Measurements from ENCODE around the gene TRMT112. TPM values are rescaled to one million over a fixed set of nuclear protein-coding genes. Genes with fewer than 3 reads are reported as not detected.

TRMT112 gene
- total and polyA plus RNA-seq, 2 of the 4 experiments (the other 2 are of a cell fraction) = 173 to 202 TPM

DNA sequence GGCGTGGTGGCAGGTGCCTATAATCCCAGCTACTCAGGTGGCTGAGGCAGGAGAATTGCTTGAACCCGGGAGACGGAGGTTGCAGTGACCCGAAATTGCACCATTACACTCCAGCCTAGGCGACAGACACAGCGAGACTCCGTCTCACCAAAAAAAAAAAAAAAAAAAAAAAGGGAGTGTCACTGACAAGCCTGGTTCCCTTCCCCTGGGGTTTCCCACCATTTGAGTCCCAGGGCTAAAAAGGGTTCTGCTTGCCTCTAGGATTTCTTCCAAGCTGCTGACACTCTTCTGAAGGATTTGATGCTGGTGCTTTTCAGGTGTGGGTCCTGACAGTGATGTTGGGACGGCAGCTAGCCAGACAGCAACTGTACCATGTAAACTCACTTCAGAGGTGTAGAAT, 21.4 kb upstream of the TRMT112 start:
- Histone ChIP-seq H3K79me1 (ENCODE audit: low read depth in 1 of 2, low read length in 2 of 2) (no peaks in the 10 kb centered on the region), H4K5ac (ENCODE audit: low read depth, low read length) (no peak overlapping the region), H3K4me3 (ENCODE audit: insufficient read depth, low read depth, low read length) (no peak overlapping the region), H3K27me3 (ENCODE audit: control insufficient read depth, insufficient read depth, low read length) (peaks cover 9% of the 10 kb centered on the region; the same call in 1 of the 2 replicates), H2AK9ac (replicated peaks; ENCODE audit: low read depth, low read length, poor library complexity) (no peak overlapping the region), H3K9me1 (ENCODE audit: insufficient read depth, low read length) (peaks cover 3% of the 10 kb centered on the region; the same call in 1 of the 2 replicates), H3K4me2 (ENCODE audit: low read depth, low read length) (no peak overlapping the region), H3K23ac (ENCODE audit: low read depth, low read length) (no peak overlapping the region), H3K56ac (ENCODE audit: extremely low read depth, insufficient read depth, low read length) (no peak overlapping the region), H4K8ac (ENCODE audit: low read depth in 2 of 2, low read length in 2 of 2) (no peak overlapping the region), H3K27ac (ENCODE audit: insufficient read depth, low read length) (no peak overlapping the region), H3K18ac (ENCODE audit: low read depth, low read length) (no peak overlapping the region), H3K36me3 (ENCODE audit: control insufficient read depth, insufficient read depth, low read length) (no peaks in the 10 kb centered on the region), H2AFZ (replicated peaks; ENCODE audit: low read length, poor library complexity) (no peak overlapping the region), H4K91ac (ENCODE audit: insufficient read depth, low read depth, low read length) (no peak overlapping the region), H3K4ac (ENCODE audit: low read depth, low read length) (no peak overlapping the region), H3K9ac (ENCODE audit: low read depth, low read length) (no peak overlapping the region), H2BK20ac (ENCODE audit: low read depth, low read length) (no peak overlapping the region), H2BK120ac (ENCODE audit: low read depth, low read length) (no peak overlapping the region), H3K9me3 (ENCODE audit: control insufficient read depth, insufficient read depth, low read length) (no peaks in the 10 kb centered on the region), H4K20me1 (ENCODE audit: insufficient read depth, low read length) (0 out of 2 replicates have a peak, but pooled peaks cover 3% of the 10 kb centered on the region), H3K4me1 (ENCODE audit: control insufficient read depth, insufficient read depth, low read length) (peaks cover 6% of the 10 kb centered on the region), H3K14ac (replicated peaks; ENCODE audit: low read depth, low read length) (no peak overlapping the region), H2BK15ac (ENCODE audit: low read depth, low read length) (no peak overlapping the region), H2BK5ac (ENCODE audit: low read depth, low read length, poor library complexity, severe bottlenecking) (no peak overlapping the region), H2AK5ac (ENCODE audit: low read depth, low read length) (no peak overlapping the region)
- dilution Hi-C loops (cut with HindIII; ENCODE audit: low sequenced_read_pairs, unreplicated experiment) = no loop called here
- DNase-seq = no peak
- in situ Hi-C loops (cut with MboI; ENCODE audit: low sequenced_read_pairs) = no loop called here
- WGBS, 2 experiments (ENCODE audit: extremely low coverage in 2 of 2, insufficient read length in 1 of 2) = 100% methylated on average over 1 of the region's 8 CpGs; no CpG with 5 or more reads in 1 of the 2 experiments
- no peak for ATAC-seq (ENCODE audit: low read depth)
- intact Hi-C loops (cut with micrococcal nuclease) = no loop called here
- no peak for TF ChIP-seq POLR2A (IDR thresholded peaks at IDR 0.05; ENCODE audit: low read depth, low read length)
- no peak for TF ChIP-seq MAFK (IDR thresholded peaks at IDR 0.05; ENCODE audit: low read depth, low read length)
- no peak for TF ChIP-seq RCOR1 (IDR thresholded peaks at IDR 0.05; ENCODE audit: insufficient replicate concordance, low read length)
- TF ChIP-seq CHD1 (IDR thresholded peaks at IDR 0.05; ENCODE audit: low read depth, low read length) = no peak
- ChIA-PET CTCF (no interaction called here), POLR2A (ENCODE audit: unreplicated experiment) (no interaction called here)
- no TSS peak for BruUV-seq (replicated peaks)

All from IMR-90 (cell line).